Lower leg skin (tissue), 4 donors: ENCODE measurements around the gene LIAS. TPM values are rescaled to one million over a fixed set of nuclear protein-coding genes. Genes with fewer than 3 reads are reported as not detected.
"Not testable (repeated sequence)": the region's sequence is repeated elsewhere in the genome, so short reads cannot be mapped to it uniquely, and the experiment has no call there.

Source experiments
- DNase-seq, 2 donors: peaks; one replicate each; pipeline ENCODE4 v3.0.0-alpha.2; 2019; ENCODE audit warnings: low spot score in 2 of 2
- H3K4me3 ChIP-seq: fragments of 200-600 bp; sonication (generic); 2 replicates; pipeline ENCODE4 v1.5.1; 2017; ENCODE audit warnings: mild to moderate bottlenecking, low read depth; ENCODE audit not compliant: poor library complexity, severe bottlenecking
- POLR2A ChIP-seq, 2 donors: fragments of 450-650 bp; IDR thresholded peaks; one replicate each; pipeline ENCODE4 v1.6.1; 2016 to 2017; ENCODE audit warnings: antibody characterized with exemption in 2 of 2, mild to moderate bottlenecking in 1 of 2, moderate library complexity in 1 of 2
- WGBS, 2 donors: methylation state at CpG; one replicate each; pipeline ENCODE4 v1.1.5; 2018; 5-methylcytosine and 5-hydroxymethylcytosine counted together
- intact Hi-C: fragments of 100-400 bp; cut with DNase I; formaldehyde crosslinking; loops from one replicate; pipeline ENCODE4 v1.15.0; 2023; ENCODE audit warnings: low total_unique reads
- total RNA-seq, 4 donors: library from RNA; depleted of rRNA; stranded (reverse); fragments of >200 nt; gene quantifications; one replicate each; pipeline ENCODE4 v1.1.0, GENCODE V29; 2016
- TF ChIP-seq, protein P1 (sequence below), 3 donors: fragments of 450-650 bp; IDR thresholded peaks; one replicate each; pipeline ENCODE4 v1.5.1; 2016; ENCODE audit warnings: antibody characterized with exemption in 3 of 3, mild to moderate bottlenecking in 3 of 3, moderate library complexity in 2 of 3

Gene LIAS
- total RNA-seq, 4 donors from 2014 or later: 10.1 to 18.5 (median 12.4) TPM

- no peak for TF ChIP-seq POLR2A (IDR thresholded peaks at IDR 0.05)
- TF ChIP-seq, protein P1, sequence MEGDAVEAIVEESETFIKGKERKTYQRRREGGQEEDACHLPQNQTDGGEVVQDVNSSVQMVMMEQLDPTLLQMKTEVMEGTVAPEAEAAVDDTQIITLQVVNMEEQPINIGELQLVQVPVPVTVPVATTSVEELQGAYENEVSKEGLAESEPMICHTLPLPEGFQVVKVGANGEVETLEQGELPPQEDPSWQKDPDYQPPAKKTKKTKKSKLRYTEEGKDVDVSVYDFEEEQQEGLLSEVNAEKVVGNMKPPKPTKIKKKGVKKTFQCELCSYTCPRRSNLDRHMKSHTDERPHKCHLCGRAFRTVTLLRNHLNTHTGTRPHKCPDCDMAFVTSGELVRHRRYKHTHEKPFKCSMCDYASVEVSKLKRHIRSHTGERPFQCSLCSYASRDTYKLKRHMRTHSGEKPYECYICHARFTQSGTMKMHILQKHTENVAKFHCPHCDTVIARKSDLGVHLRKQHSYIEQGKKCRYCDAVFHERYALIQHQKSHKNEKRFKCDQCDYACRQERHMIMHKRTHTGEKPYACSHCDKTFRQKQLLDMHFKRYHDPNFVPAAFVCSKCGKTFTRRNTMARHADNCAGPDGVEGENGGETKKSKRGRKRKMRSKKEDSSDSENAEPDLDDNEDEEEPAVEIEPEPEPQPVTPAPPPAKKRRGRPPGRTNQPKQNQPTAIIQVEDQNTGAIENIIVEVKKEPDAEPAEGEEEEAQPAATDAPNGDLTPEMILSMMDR (IDR thresholded peaks at IDR 0.05): no peak
- DNase-seq: no peak
- intact Hi-C loops: no loop called here
- H3K4me3 ChIP-seq: no peak overlapping the region
- 94 to 96% methylated on average over 5 of the region's 5 CpGs for WGBS, 2 donors
These were observed 51.6 kb downstream of the LIAS start for GRCh38 chr4:39510348-39510929.

GRCh38 chr4:39514266-39514665, 55.4 kb downstream of the LIAS start:
- DNase-seq, H3K4me3 ChIP-seq, intact Hi-C loops: not testable (repeated sequence)
- 94% methylated on average over 1 of the region's 1 CpG for WGBS, 2 donors

GRCh38 chr4:39514888-39515401, 56.1 kb downstream of the LIAS start:
- TF ChIP-seq POLR2A (IDR thresholded peaks at IDR 0.05): no peak
- TF ChIP-seq, protein P1 (IDR thresholded peaks at IDR 0.05): no peak
- DNase-seq: no peak
- WGBS, 2 donors: 82 to 85% methylated on average over 4 of the region's 4 CpGs
- intact Hi-C loops: no loop called here
- H3K4me3 ChIP-seq: no peak overlapping the region

GRCh38 chr4:39515669-39516401, 57.0 kb downstream of the LIAS start:
- intact Hi-C loops, DNase-seq, H3K4me3 ChIP-seq: not testable (repeated sequence)
- WGBS, 2 donors: 97% methylated on average over 14 of the region's 14 CpGs

DNA sequence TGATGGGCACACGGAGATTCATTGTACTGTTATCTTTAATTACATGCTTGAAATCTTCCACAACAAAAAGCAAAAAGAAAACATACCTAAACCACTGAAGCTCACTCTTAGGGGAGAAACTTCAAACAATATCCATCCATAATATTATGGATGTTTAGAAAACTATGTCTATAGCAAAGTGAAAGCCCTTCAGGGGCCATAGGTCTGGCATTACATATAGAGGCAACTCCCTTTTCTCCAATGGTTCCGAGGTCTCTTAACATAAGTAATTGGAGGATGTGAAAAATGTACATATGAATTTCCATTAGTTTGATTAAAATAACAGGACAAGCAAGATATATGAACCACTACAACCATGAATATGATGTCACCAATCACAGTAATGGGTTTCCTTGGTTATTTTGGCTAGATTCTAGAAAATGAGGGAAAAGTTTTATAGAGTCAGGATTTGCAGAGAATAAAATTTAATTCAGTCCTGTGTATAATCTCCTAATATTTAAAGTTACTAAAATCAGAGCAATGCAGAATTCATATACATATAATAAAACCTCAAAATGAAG, 57.6 kb downstream of the LIAS start:
- TF ChIP-seq POLR2A (IDR thresholded peaks at IDR 0.05): no peak
- TF ChIP-seq, protein P1 (IDR thresholded peaks at IDR 0.05): no peak
- no peak for DNase-seq
- H3K4me3 ChIP-seq: no peak overlapping the region
- intact Hi-C loops: no loop called here
- whole genome bisulfite sequencing, 2 donors: 94 to 96% methylated on average over 2 of the region's 2 CpGs

- WGBS, 2 donors: 95 to 96% methylated on average over 6 of the region's 6 CpGs
- no peak for TF ChIP-seq POLR2A (IDR thresholded peaks at IDR 0.05)
- TF ChIP-seq, protein P1 (IDR thresholded peaks at IDR 0.05): no peak
- intact Hi-C loops: no loop called here
- DNase-seq: no peak
- H3K4me3 ChIP-seq: no peak overlapping the region
These were observed 59.6 kb downstream of the LIAS start for GRCh38 chr4:39518484-39518883.
